K562 (cell line): Measurements from ENCODE around the gene HTR1D. TPM values are rescaled to one million over a fixed set of nuclear protein-coding genes. Genes with fewer than 3 reads are reported as not detected.

ENCODE experiments used
- ARID3A ChIP-seq: IDR thresholded peaks from 2 replicates; pipeline ENCODE4 v1.6.1; 2012; ENCODE audit warnings: low read depth, low read length, improper control_type of control experiment, borderline replicate concordance
- CC2D1A ChIP-seq: fragments of 450-650 bp; IDR thresholded peaks from 2 replicates; pipeline ENCODE4 v1.6.1; 2017; ENCODE audit warnings: mild to moderate bottlenecking
- CEBPG ChIP-seq, 3 experiments: fragments of 200-800 bp in 1 of 3; sonication (Bioruptor generic) in 1 of 3; sonication (generic) in 1 of 3; formaldehyde crosslinking in 1 of 3; IDR thresholded peaks in 2 of 3; conservative IDR thresholded peaks in 1 of 3; 2 replicates each; pipeline versions ENCODE4 v1.6.1 to v1.8.0; 2016 to 2022; ENCODE audit warnings: missing compliant biosample characterization in 2 of 3, missing genetic modification characterization in 2 of 3, mild to moderate bottlenecking in 1 of 3, missing genetic modification reagents in 1 of 3
- CREBBP ChIP-seq: IDR thresholded peaks from one replicate; pipeline ENCODE4 v1.6.1; 2012; ENCODE audit warnings: low read depth, mild to moderate bottlenecking, control low read depth, inconsistent platforms, low read length
- CTCFL ChIP-seq: IDR thresholded peaks from 2 replicates; pipeline ENCODE4 v1.6.1; 2011; ENCODE audit warnings: borderline replicate concordance, low read depth, mild to moderate bottlenecking, moderate library complexity, low read length; ENCODE audit not compliant: insufficient read depth, poor library complexity, severe bottlenecking
- DIDO1 ChIP-seq: fragments of 450-650 bp; IDR thresholded peaks from 2 replicates; pipeline ENCODE4 v1.6.1; 2016; ENCODE audit warnings: low read depth, missing biosample characterization, missing genetic modification characterization
- KAT8 ChIP-seq: fragments of 450-650 bp; IDR thresholded peaks from 2 replicates; pipeline ENCODE4 v1.6.1; 2016; ENCODE audit warnings: low read depth, mild to moderate bottlenecking
- NCOA4 ChIP-seq: fragments of 450-650 bp; IDR thresholded peaks from 2 replicates; pipeline ENCODE4 v1.6.1; 2018; ENCODE audit warnings: mild to moderate bottlenecking; ENCODE audit not compliant: partially characterized antibody
- NR2C2 ChIP-seq, 2 experiments: fragments of 200-800 bp in 1 of 2; sonication (Bioruptor generic) in 1 of 2; sonication (generic) in 1 of 2; formaldehyde crosslinking in 1 of 2; IDR thresholded peaks; 2 replicates each; pipeline versions ENCODE4 v1.6.1 to v1.8.0; 2016 to 2022; ENCODE audit warnings: mild to moderate bottlenecking in 1 of 2, missing compliant biosample characterization in 1 of 2, missing genetic modification characterization in 1 of 2, missing genetic modification reagents in 1 of 2
- POLR2B ChIP-seq: fragments of 450-650 bp; IDR thresholded peaks from 2 replicates; pipeline ENCODE4 v1.6.1; 2018; ENCODE audit warnings: low read depth; ENCODE audit not compliant: partially characterized antibody
- RBM17 ChIP-seq: fragments of 200-400 bp; formaldehyde crosslinking; IDR thresholded peaks from 2 replicates; pipeline ENCODE4 v1.6.1; 2017; ENCODE audit warnings: low read depth, mild to moderate bottlenecking, low read length, borderline replicate concordance
- SMC3 ChIP-seq: conservative IDR thresholded peaks from 2 replicates; pipeline ENCODE4 v1.6.1; 2011; ENCODE audit warnings: low read depth, low read length, improper control_type of control experiment; ENCODE audit not compliant: insufficient read depth
- TCF15 ChIP-seq: fragments of 250-450 bp; sonication (Bioruptor Pico); IDR thresholded peaks from 2 replicates; pipeline ENCODE4 v1.8.0; 2022; ENCODE audit warnings: moderate library complexity, mild to moderate bottlenecking, inconsistent platforms
- XRCC3 ChIP-seq: fragments of 450-650 bp; IDR thresholded peaks from 2 replicates; pipeline ENCODE4 v1.6.1; 2017; ENCODE audit warnings: mild to moderate bottlenecking, moderate library complexity
- ZBTB7A ChIP-seq: IDR thresholded peaks from 2 replicates; pipeline ENCODE4 v1.6.1; 2011; ENCODE audit warnings: low read depth, mild to moderate bottlenecking, low read length, moderate library complexity, borderline replicate concordance; ENCODE audit not compliant: control insufficient read depth
- ZMIZ1 ChIP-seq, 2 experiments: fragments of 150-350 bp in 1 of 2; IDR thresholded peaks; 2 replicates each; pipeline ENCODE4 v1.6.1; 2012 to 2016; ENCODE audit warnings: low read depth in 2 of 2, low read length in 2 of 2, mild to moderate bottlenecking in 1 of 2, moderate library complexity in 1 of 2
- ZNF174 ChIP-seq: fragments of 250-450 bp; sonication (Bioruptor Pico); IDR thresholded peaks from 2 replicates; pipeline ENCODE4 v1.4.0; 2020; ENCODE audit warnings: mild to moderate bottlenecking
- ZNF589 ChIP-seq: fragments of 200-800 bp; sonication (Bioruptor generic); IDR thresholded peaks from 2 replicates; pipeline ENCODE4 v1.6.1; 2016; ENCODE audit warnings: low read depth, missing genetic modification characterization, missing compliant biosample characterization
- polyA plus RNA-seq, 8 experiments: library from polyadenylated mRNA; depleted of rRNA in 4 of 8; stranded (reverse) in 5 of 8; unstranded in 3 of 8; fragments of >200 nt; fragmentation: Nextera tagmentation in 2 of 8; fragmentation: Illumina TruSeq in 1 of 8; extraction: Ambion mirVana in 2 of 8; extraction: Trizol in 1 of 8; gene quantifications; 2 replicates each; pipeline versions ENCODE4 v1.2.1 to v1.2.3, GENCODE V29; 2011 to 2014; ENCODE audit warnings: inconsistent platforms in 1 of 8, missing spikeins in 1 of 8
- total RNA-seq, 7 experiments: library from RNA; depleted of rRNA in 6 of 7; stranded (reverse); fragments of >200 nt in 6 of 7; fragmentation: Illumina TruSeq in 2 of 7; extraction: Trizol in 2 of 7; gene quantifications; 2 replicates each; pipeline versions ENCODE4 v1.2.1 to v1.2.3, GENCODE V29; 2011 to 2021; ENCODE audit warnings: low replicate concordance in 1 of 7

The HTR1D gene
- total and polyA plus RNA-seq, 9 of the 15 experiments (the other 6 are each of a cell fraction or from before 2014, with no cell fraction given), result 0.03 to 0.09 (median 0.04) TPM; not detected in 4

- TF ChIP-seq KAT8, result no peak
- peak; percentile 64; the same call in 1 of the 2 replicates for TF ChIP-seq ARID3A
- TF ChIP-seq NCOA4, result no peak
- TF ChIP-seq CC2D1A, result peak; percentile 89
- no peak for TF ChIP-seq POLR2B
- TF ChIP-seq NR2C2 (CRISPR knock-in tag; IDR thresholded peaks at IDR 0.05), result 0 out of 2 replicates have a peak, but pooled peaks have one; percentile 15
- no peak for TF ChIP-seq NR2C2 (tag; IDR thresholded peaks at IDR 0.05)
- TF ChIP-seq CREBBP, result no peak
- no peak for TF ChIP-seq RBM17
- TF ChIP-seq ZNF589, result no peak
- TF ChIP-seq ZMIZ1 (IDR thresholded peaks at IDR 0.05; ENCODE audit: low read depth in 2 of 2, low read length in 2 of 2), result 0 out of 4 replicates have a peak, but pooled peaks of 1 of the 2 experiments have one; percentile 31
- no peak for TF ChIP-seq XRCC3
- no peak for TF ChIP-seq TCF15 (CRISPR knock-in tag)
- TF ChIP-seq DIDO1 (tag), result no peak
- TF ChIP-seq ZBTB7A, result no peak
- TF ChIP-seq ZNF174, result no peak
- peak; percentile 97 for TF ChIP-seq SMC3
- TF ChIP-seq CTCFL, result no peak
- TF ChIP-seq CEBPG (CRISPR knock-in tag; IDR thresholded peaks at IDR 0.05), result no peak
- no peak for TF ChIP-seq CEBPG (tag; conservative IDR thresholded peaks at IDR 0.05 in 1 of 2, IDR thresholded peaks at IDR 0.05 in 1 of 2)
These were observed 32.9 kb downstream of the HTR1D start (continued) for GRCh38 chr1:23184212-23184934.
